Transverse colon (tissue), 4 donors: ENCODE measurements around the gene FIBIN.

Experiments used
- EP300 ChIP-seq: sonication (generic); formaldehyde crosslinking; IDR thresholded peaks from one replicate; pipeline ENCODE4 v1.6.1; 2017; ENCODE audit warnings: antibody characterized with exemption, low read depth
- POLR2A ChIP-seq: fragments of 450-650 bp; IDR thresholded peaks from one replicate; pipeline ENCODE4 v1.6.1; 2016; ENCODE audit warnings: antibody characterized with exemption, mild to moderate bottlenecking, moderate library complexity
- POLR2AphosphoS5 ChIP-seq, 3 donors: sonication (generic); formaldehyde crosslinking; IDR thresholded peaks; one replicate each; pipeline ENCODE4 v1.6.1; 2016; ENCODE audit warnings: antibody characterized with exemption in 3 of 3
- TF ChIP-seq, protein P1 (sequence below), 5 experiments: fragments of 200-600 bp in 3 of 5; fragments of 450-650 bp in 2 of 5; sonication (generic) in 3 of 5; IDR thresholded peaks; 1 replicate in 2 of 5; 2 replicates in 3 of 5; pipeline ENCODE4 v1.5.1; 2016 to 2017; ENCODE audit warnings: antibody characterized with exemption in 5 of 5, inconsistent platforms in 3 of 5, mild to moderate bottlenecking in 2 of 5, moderate library complexity in 1 of 5

DNA sequence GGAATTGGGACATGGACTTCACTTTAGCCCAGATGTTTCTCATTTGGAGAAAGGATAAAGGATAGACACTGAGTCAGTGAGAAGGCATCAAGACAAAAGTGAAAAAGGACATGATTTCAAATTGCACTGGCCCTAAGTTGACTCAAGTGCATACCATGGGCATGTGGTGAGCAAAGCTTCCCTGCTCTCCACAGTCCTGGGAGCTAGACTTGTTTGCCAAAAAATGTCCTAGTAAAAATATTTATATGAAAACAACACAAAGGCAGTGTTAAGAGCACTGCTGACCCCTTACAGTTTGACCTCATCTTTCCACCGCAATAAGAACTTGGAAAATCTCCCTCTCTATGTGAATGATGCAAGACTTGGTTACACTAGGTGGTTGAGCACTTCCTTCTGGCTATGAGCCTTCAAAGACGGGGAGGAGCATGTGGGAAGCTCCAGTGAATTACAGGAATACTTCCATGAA, 46.5 kb upstream of the FIBIN start:
- TF ChIP-seq, protein P1, sequence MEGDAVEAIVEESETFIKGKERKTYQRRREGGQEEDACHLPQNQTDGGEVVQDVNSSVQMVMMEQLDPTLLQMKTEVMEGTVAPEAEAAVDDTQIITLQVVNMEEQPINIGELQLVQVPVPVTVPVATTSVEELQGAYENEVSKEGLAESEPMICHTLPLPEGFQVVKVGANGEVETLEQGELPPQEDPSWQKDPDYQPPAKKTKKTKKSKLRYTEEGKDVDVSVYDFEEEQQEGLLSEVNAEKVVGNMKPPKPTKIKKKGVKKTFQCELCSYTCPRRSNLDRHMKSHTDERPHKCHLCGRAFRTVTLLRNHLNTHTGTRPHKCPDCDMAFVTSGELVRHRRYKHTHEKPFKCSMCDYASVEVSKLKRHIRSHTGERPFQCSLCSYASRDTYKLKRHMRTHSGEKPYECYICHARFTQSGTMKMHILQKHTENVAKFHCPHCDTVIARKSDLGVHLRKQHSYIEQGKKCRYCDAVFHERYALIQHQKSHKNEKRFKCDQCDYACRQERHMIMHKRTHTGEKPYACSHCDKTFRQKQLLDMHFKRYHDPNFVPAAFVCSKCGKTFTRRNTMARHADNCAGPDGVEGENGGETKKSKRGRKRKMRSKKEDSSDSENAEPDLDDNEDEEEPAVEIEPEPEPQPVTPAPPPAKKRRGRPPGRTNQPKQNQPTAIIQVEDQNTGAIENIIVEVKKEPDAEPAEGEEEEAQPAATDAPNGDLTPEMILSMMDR (IDR thresholded peaks at IDR 0.05) = no peak
- TF ChIP-seq POLR2A (no peak), EP300 (no peak), POLR2AphosphoS5 (IDR thresholded peaks at IDR 0.05) (peak; percentile 72 to 87 (median 87))
